HCT116 (cell line): Measurements from ENCODE around the gene TOP3B. TPM values are rescaled to one million over a fixed set of nuclear protein-coding genes. Genes with fewer than 3 reads are reported as not detected.

ENCODE experiments used
- ATAC-seq: fragments of 200-7000 bp; cut with Tn5 transposase; 2 replicates; pipeline ENCODE4 v1.9.1; 2020; ENCODE audit warnings: mild to moderate bottlenecking, moderate library complexity
- BruUV-seq: library from RNA; stranded (reverse); fragments of 400-500 nt; replicated peaks from 2 replicates; lab custom pipeline; 2021; lab: Mats Ljungman, UMichigan
- CTCF ChIA-PET: fragments of 300-600 bp; sonication (Branson Sonifier 250); formaldehyde crosslinking; loops from one replicate; lab custom pipeline; 2021; ENCODE audit warnings: antibody characterized with exemption; lab: Charles Lee
- POLR2A ChIA-PET: fragments of 300-600, 350-600 bp; sonication (Branson Sonifier 250); formaldehyde crosslinking; loops from one replicate; lab custom pipeline; 2021; ENCODE audit warnings: antibody characterized with exemption; lab: Charles Lee
- RAD21 ChIA-PET, 2 experiments: fragments of 300-600 bp; sonication (Branson Sonifier 250); formaldehyde crosslinking; loops; one replicate each; lab custom pipeline; 2023; ENCODE audit warnings: low total read pairs in 2 of 2; ENCODE audit not compliant: uncharacterized antibody in 2 of 2, unreplicated experiment in 2 of 2, low non-redundant PET in 1 of 2; lab: Charles Lee
- DNase-seq: peaks from one replicate; pipeline ENCODE4 v3.0.0-alpha.2; 2010; ENCODE audit warnings: low read depth, low spot score
- H2AFZ ChIP-seq: fragments of 200-600 bp; shearing (Covaris generic), sonication (generic); 2 replicates; pipeline ENCODE4 v1.6.1; 2017; ENCODE audit warnings: low read depth, mixed run types, mixed read lengths, antibody characterized with exemption, low read length; ENCODE audit not compliant: poor library complexity, severe bottlenecking
- H3K27ac ChIP-seq: 2 replicates; pipeline ENCODE4 v1.5.1; 2012; ENCODE audit warnings: low read depth, low read length
- H3K27me3 ChIP-seq: fragments of 200-600 bp; sonication (generic); 2 replicates; pipeline ENCODE4 v1.6.1; 2016; ENCODE audit warnings: mixed run types, low read length, mixed read lengths; ENCODE audit not compliant: insufficient read depth
- H3K36me3 ChIP-seq, 2 experiments: fragments of 200-500 bp in 1 of 2; fragments of 200-600 bp in 1 of 2; sonication (Bioruptor generic) in 1 of 2; sonication (generic) in 1 of 2; 2 replicates each; pipeline versions ENCODE4 v1.5.1 to v1.6.1; 2014 to 2016; ENCODE audit warnings: low read length in 2 of 2, inconsistent platforms in 1 of 2, mixed read lengths in 1 of 2, mixed run types in 1 of 2; ENCODE audit not compliant: insufficient read depth in 2 of 2, control insufficient read depth in 1 of 2
- H3K4me1 ChIP-seq, 2 experiments: fragments of 200-600 bp in 1 of 2; sonication (generic) in 1 of 2; 2 replicates each; pipeline versions ENCODE4 v1.5.1 to v1.6.1; 2012 to 2017; ENCODE audit warnings: low read length in 2 of 2, inconsistent platforms in 1 of 2, mild to moderate bottlenecking in 1 of 2, mixed read lengths in 1 of 2, mixed run types in 1 of 2, moderate library complexity in 1 of 2; ENCODE audit not compliant: insufficient read depth in 2 of 2, control insufficient read depth in 1 of 2
- H3K4me2 ChIP-seq: fragments of 200-600 bp; sonication (generic); 2 replicates; pipeline ENCODE4 v1.6.1; 2017; ENCODE audit warnings: mixed run types, low read length, mixed read lengths
- H3K4me3 ChIP-seq, 2 experiments: fragments of 200-600 bp in 1 of 2; sonication (generic) in 1 of 2; replicated peaks in 1 of 2; 2 replicates each; pipeline ENCODE4 v1.5.1; 2011 to 2016; ENCODE audit warnings: low read length in 2 of 2, control low read depth in 1 of 2, low read depth in 1 of 2, mild to moderate bottlenecking in 1 of 2, mixed read lengths in 1 of 2, mixed run types in 1 of 2
- H3K79me2 ChIP-seq: fragments of 200-600 bp; sonication (generic); 2 replicates; pipeline ENCODE4 v1.6.1; 2017; ENCODE audit warnings: mild to moderate bottlenecking, mixed run types, low read length, moderate library complexity, mixed read lengths; ENCODE audit not compliant: insufficient read depth
- H3K9ac ChIP-seq: fragments of 200-600 bp; sonication (generic); 2 replicates; pipeline ENCODE4 v1.6.1; 2016; ENCODE audit warnings: low read length, mixed read lengths
- H3K9me2 ChIP-seq: fragments of 200-600 bp; sonication (generic), shearing (Covaris generic); 2 replicates; pipeline ENCODE4 v1.6.1; 2017; ENCODE audit warnings: mixed run types, mild to moderate bottlenecking, moderate library complexity; ENCODE audit not compliant: insufficient read depth
- H3K9me3 ChIP-seq, 2 experiments: fragments of 200-500 bp in 1 of 2; fragments of 200-600 bp in 1 of 2; sonication (Bioruptor generic) in 1 of 2; sonication (generic) in 1 of 2; 2 replicates each; pipeline ENCODE4 v1.6.1; 2014 to 2017; ENCODE audit warnings: low read length in 2 of 2, mixed read lengths in 2 of 2, inconsistent platforms in 1 of 2, low read depth in 1 of 2, mild to moderate bottlenecking in 1 of 2, mixed run types in 1 of 2, moderate library complexity in 1 of 2; ENCODE audit not compliant: control insufficient read depth in 1 of 2, insufficient read depth in 1 of 2
- H4K20me1 ChIP-seq: fragments of 200-600 bp; sonication (generic), shearing (Covaris generic); 2 replicates; pipeline ENCODE4 v1.6.1; 2017; ENCODE audit warnings: mixed run types, mild to moderate bottlenecking, moderate library complexity; ENCODE audit not compliant: insufficient read depth
- CTCF ChIP-seq, 3 experiments: fragments of 200-600 bp in 1 of 3; sonication (generic) in 1 of 3; IDR thresholded peaks in 2 of 3; conservative IDR thresholded peaks in 1 of 3; 2 replicates each; pipeline ENCODE4 v1.5.1; 2012 to 2017; ENCODE audit warnings: low read depth in 2 of 3, low read length in 2 of 3, antibody characterized with exemption in 1 of 3, borderline replicate concordance in 1 of 3, control low read depth in 1 of 3, mild to moderate bottlenecking in 1 of 3, mixed read lengths in 1 of 3, mixed run types in 1 of 3, moderate library complexity in 1 of 3; ENCODE audit not compliant: insufficient read depth in 1 of 3
- EGR1 ChIP-seq: IDR thresholded peaks from 2 replicates; pipeline ENCODE4 v1.6.1; 2012; ENCODE audit warnings: low read depth
- EZH2 ChIP-seq: fragments of 200-600 bp; sonication (generic); IDR thresholded peaks from 2 replicates; pipeline ENCODE4 v1.6.1; 2017; ENCODE audit warnings: antibody characterized with exemption, mixed run types
- POLR2A ChIP-seq: IDR thresholded peaks from 2 replicates; pipeline ENCODE4 v1.7.0; 2011; ENCODE audit warnings: borderline replicate concordance; ENCODE audit not compliant: insufficient read depth, insufficient read length; ENCODE audit errors: extremely low read depth
- RAD21 ChIP-seq: IDR thresholded peaks from 2 replicates; pipeline ENCODE4 v1.6.1; 2012; ENCODE audit warnings: low read depth, mild to moderate bottlenecking
- REST ChIP-seq: IDR thresholded peaks from 2 replicates; pipeline ENCODE4 v1.6.1; 2012; ENCODE audit warnings: low read depth
- SP1 ChIP-seq: IDR thresholded peaks from 2 replicates; pipeline ENCODE4 v1.6.1; 2012; ENCODE audit warnings: low read depth
- ZBTB33 ChIP-seq: IDR thresholded peaks from 2 replicates; pipeline ENCODE4 v1.6.1; 2011; ENCODE audit warnings: mild to moderate bottlenecking, low read length, moderate library complexity; ENCODE audit not compliant: insufficient replicate concordance; ENCODE audit errors: extremely low read depth
- intact Hi-C: fragments of 100-400 bp; cut with micrococcal nuclease; formaldehyde crosslinking; loops from 2 replicates; pipeline ENCODE4 v1.10.0; 2022
- total RNA-seq: library from RNA; stranded (reverse); gene quantifications from one replicate; pipeline ENCODE4 v1.2.1, GENCODE V29; 2021; ENCODE audit not compliant: unreplicated experiment
- TF ChIP-seq, protein P1 (sequence below): IDR thresholded peaks from 2 replicates; pipeline ENCODE4 v1.6.1; 2012

The TOP3B gene
- total RNA-seq, 1 experiment from 2014 or later, result 50.1 TPM

DNA sequence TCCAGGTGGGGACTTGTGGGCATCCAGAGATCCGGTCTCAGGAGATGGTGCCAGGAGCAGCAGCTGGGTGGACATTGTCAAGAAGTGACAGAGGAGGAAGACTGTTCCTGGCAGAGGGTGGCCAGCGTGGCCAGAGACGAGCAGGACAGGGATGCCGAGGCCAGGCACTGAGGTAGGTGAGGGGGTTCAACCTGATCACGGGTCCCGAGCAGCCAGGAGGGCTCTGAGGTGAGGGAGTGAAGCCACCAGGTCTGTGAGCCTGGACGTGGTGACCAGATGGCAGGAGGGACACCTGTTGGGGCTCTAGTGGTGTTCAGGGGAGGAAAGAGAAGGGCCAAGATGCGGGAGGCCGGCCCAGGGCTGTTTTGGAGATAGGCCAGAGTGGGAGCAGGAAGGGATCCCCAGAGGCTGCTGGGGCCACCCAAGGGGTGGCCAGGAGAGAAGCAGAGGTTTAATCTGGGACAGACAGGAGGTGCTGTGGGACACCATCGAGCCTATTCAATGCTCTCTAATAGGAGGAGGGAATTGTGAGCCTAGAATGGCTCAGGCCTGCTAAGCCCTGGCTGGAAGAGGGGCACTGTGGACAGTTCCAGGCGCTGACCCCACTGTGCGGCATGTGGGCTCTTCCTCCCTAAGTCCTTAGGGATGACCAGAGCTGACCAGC is 36.2 kb downstream of the TOP3B start:
- ATAC-seq, result no peak
- H3K79me2 ChIP-seq, result peaks cover 15% of the 10 kb centered on the region; the same call in 1 of the 2 replicates
- no peak overlapping the region for H2AFZ ChIP-seq
- H3K4me1 ChIP-seq, result peaks cover 16 to 37% of the 10 kb centered on the region in 2 experiments
- no peaks in the 10 kb centered on the region for H4K20me1 ChIP-seq
- H3K9me2 ChIP-seq, result no peaks in the 10 kb centered on the region
- H3K4me2 ChIP-seq, result no peak overlapping the region
- no peak overlapping the region for H3K4me3 ChIP-seq
- H3K27ac ChIP-seq, result no peak overlapping the region
- H3K36me3 ChIP-seq, result peaks cover 6 to 18% of the 10 kb centered on the region in 2 experiments; a peak in 3 of 4 replicates
- intact Hi-C loops, result no loop called here
- no peaks in the 10 kb centered on the region for H3K9me3 ChIP-seq
- BruUV-seq, result no TSS peak
- TF ChIP-seq EZH2 (no peak), POLR2A (no peak), CTCF (IDR thresholded peaks at IDR 0.05 in 2 of 3, conservative IDR thresholded peaks at IDR 0.05 in 1 of 3; ENCODE audit: borderline replicate concordance in 1 of 3, insufficient read depth in 1 of 3, low read depth in 2 of 3, low read length in 2 of 3) (no peak), RAD21 (no peak), REST (no peak), ZBTB33 (no peak), EGR1 (no peak), SP1 (no peak)
- TF ChIP-seq, protein P1, sequence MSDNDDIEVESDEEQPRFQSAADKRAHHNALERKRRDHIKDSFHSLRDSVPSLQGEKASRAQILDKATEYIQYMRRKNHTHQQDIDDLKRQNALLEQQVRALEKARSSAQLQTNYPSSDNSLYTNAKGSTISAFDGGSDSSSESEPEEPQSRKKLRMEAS, result no peak
- TF ChIP-seq, all 23 proteins: peak for 0
- POLR2A ChIA-PET, result no interaction called here
- CTCF ChIA-PET, result interaction anchor here (2.0 kb wide), 1 partner anchor 8 kb away, joined by 18 read pairs; no protein-coding TSS in a partner anchor
- Histone ChIP-seq H3K9ac (no peak overlapping the region), H3K27me3 (no peaks in the 10 kb centered on the region)
- RAD21 ChIA-PET, result no interaction called here
- DNase-seq, result no peak
